Left ventricle myocardium inferior (tissue), 1 donor: ENCODE measurements around the gene ADAMTS12. TPM values are rescaled to one million over a fixed set of nuclear protein-coding genes. Genes with fewer than 3 reads are reported as not detected.

Experiments
- DNase-seq: peaks from one replicate; pipeline ENCODE4 v3.0.0-alpha.2; 2020
- H3K27ac ChIP-seq: fragments of 200-600 bp; replicated peaks from 2 replicates; pipeline ENCODE4 v1.8.0; 2021
- H3K27me3 ChIP-seq: fragments of 200-600 bp; 2 replicates; pipeline ENCODE4 v1.8.0; 2021; ENCODE audit warnings: low read depth
- H3K36me3 ChIP-seq: fragments of 200-600 bp; 2 replicates; pipeline ENCODE4 v1.8.0; 2021
- H3K4me1 ChIP-seq: fragments of 200-600 bp; 2 replicates; pipeline ENCODE4 v1.8.0; 2021
- H3K4me3 ChIP-seq: fragments of 200-600 bp; 2 replicates; pipeline ENCODE4 v1.8.0; 2021; ENCODE audit warnings: mild to moderate bottlenecking, moderate library complexity
- H3K9me3 ChIP-seq: fragments of 200-600 bp; replicated peaks from 2 replicates; pipeline ENCODE4 v1.8.0; 2021
- CTCF ChIP-seq: fragments of 200-600 bp; IDR thresholded peaks from 2 replicates; pipeline ENCODE4 v1.8.0; 2021; ENCODE audit warnings: antibody characterized with exemption, mild to moderate bottlenecking, borderline replicate concordance
- intact Hi-C: fragments of 100-400 bp; cut with micrococcal nuclease; formaldehyde crosslinking; loops from one replicate; pipeline ENCODE4 v1.11.0; 2022
- long read RNA-seq: library from polyadenylated mRNA; unstranded; transcript quantifications from one replicate; pipeline ENCODE4 v2.0.0, GENCODE V29; 2021
- total RNA-seq: library from RNA; stranded (reverse); fragmentation: NEBNext Ultra II Directional; extraction: Animal tissue kit (Norgen Biotek cat#: 25700); gene quantifications from one replicate; pipeline ENCODE4 v1.2.1, GENCODE V29; 2021
- donor health status: DM: no; HTN: yes; CAD: no; lungs with severe emphysema.

ADAMTS12 gene
- 0.85 TPM for total RNA-seq
- long read RNA-seq, result 0 reads

- DNase-seq, result peak; percentile 62
- H3K4me1 ChIP-seq, result peaks cover 22% of the 10 kb centered on the region
Measured at GRCh38 chr5:33891788-33892619, at the start of gene ADAMTS12. Gene ADAMTS12, minus strand, starts transcription at chr5:33891990. Its CDS starts 134 bp downstream, at chr5:33891856.

GRCh38 chr5:33941090-33941489 is 49.3 kb upstream of the ADAMTS12 start:
- H3K36me3 ChIP-seq, result no peaks in the 10 kb centered on the region
- intact Hi-C loops, result no loop called here
- H3K27me3 ChIP-seq, result peaks cover 85% of the 10 kb centered on the region
- TF ChIP-seq CTCF, result no peak
- no peak for DNase-seq
- peaks cover 14% of the 10 kb centered on the region for H3K4me1 ChIP-seq
- H3K9me3 ChIP-seq, result no peaks in the 10 kb centered on the region
- H3K27ac ChIP-seq, result no peak overlapping the region
- no peak overlapping the region for H3K4me3 ChIP-seq

More at GRCh38 chr5:33891788-33892619, at the start of gene ADAMTS12:
- peaks cover 88% of the 10 kb centered on the region for H3K27me3 ChIP-seq
- no peaks in the 10 kb centered on the region for H3K9me3 ChIP-seq
- H3K4me3 ChIP-seq, result peak within 1 kb of the TSS; percentile 66
- peak within 1 kb of the TSS; percentile 69 for H3K27ac ChIP-seq
- intact Hi-C loops, result no loop called here
- no peak for TF ChIP-seq CTCF
- no peaks in the 10 kb centered on the region for H3K36me3 ChIP-seq

GRCh38 chr5:33939556-33940262 is 47.9 kb upstream of the ADAMTS12 start:
- H3K4me3 ChIP-seq, result no peak overlapping the region
- peaks cover 94% of the 10 kb centered on the region for H3K27me3 ChIP-seq
- intact Hi-C loops, result no loop called here

GRCh38 chr5:33938881-33939280 is 47.1 kb upstream of the ADAMTS12 start:
- no peak overlapping the region for H3K27ac ChIP-seq
- DNase-seq, result no peak
- TF ChIP-seq CTCF, result no peak
- H3K4me3 ChIP-seq, result no peak overlapping the region
- H3K27me3 ChIP-seq, result peaks cover 89% of the 10 kb centered on the region
- no peaks in the 10 kb centered on the region for H3K36me3 ChIP-seq
- peaks cover 20% of the 10 kb centered on the region for H3K4me1 ChIP-seq
- intact Hi-C loops, result no loop called here
- H3K9me3 ChIP-seq, result no peaks in the 10 kb centered on the region

More at GRCh38 chr5:33939556-33940262, 47.9 kb upstream of the ADAMTS12 start:
- no peak overlapping the region for H3K27ac ChIP-seq
- TF ChIP-seq CTCF, result no peak
- no peak for DNase-seq
- no peaks in the 10 kb centered on the region for H3K36me3 ChIP-seq
- H3K4me1 ChIP-seq, result peaks cover 20% of the 10 kb centered on the region
- H3K9me3 ChIP-seq, result no peaks in the 10 kb centered on the region

- Histone ChIP-seq H3K27ac (no peak overlapping the region), H3K4me3 (no peak overlapping the region), H3K4me1 (peaks cover 20% of the 10 kb centered on the region), H3K27me3 (peaks cover 90% of the 10 kb centered on the region), H3K9me3 (no peaks in the 10 kb centered on the region), H3K36me3 (no peaks in the 10 kb centered on the region)
- intact Hi-C loops, result no loop called here
- DNase-seq, result no peak
- no peak for TF ChIP-seq CTCF
Measured at GRCh38 chr5:33938507-33938796, 46.7 kb upstream of the ADAMTS12 start.
